ENCODE data around the gene NRIP1.

Gene NRIP1

GRCh38 chr21:15005391-15005790 is 59.4 kb downstream of the NRIP1 start:
- DNase-seq, result peak; percentile 61

GRCh38 chr21:15004721-15005370 is 60.0 kb downstream of the NRIP1 start:
- peak; percentile 51 for DNase-seq

GRCh38 chr21:15003463-15004135 is 61.2 kb downstream of the NRIP1 start:
- peak; percentile 87 for DNase-seq

GRCh38 chr21:15001857-15002606 is 62.8 kb downstream of the NRIP1 start:
- DNase-seq, result peak; percentile 16

GRCh38 chr21:15001113-15001512 is 63.7 kb downstream of the NRIP1 start:
- no peak for DNase-seq

- no peak for DNase-seq
Measured at GRCh38 chr21:15000081-15000480, 64.7 kb downstream of the NRIP1 start.

GRCh38 chr21:14998784-14999183 is 66.0 kb downstream of the NRIP1 start:
- no peak for DNase-seq

- no peak for DNase-seq
Measured at GRCh38 chr21:14998336-14998735, 66.5 kb downstream of the NRIP1 start.

- DNase-seq, result no peak
Measured at GRCh38 chr21:14995695-14996490, 68.9 kb downstream of the NRIP1 start.

- DNase-seq, result no peak
Measured at GRCh38 chr21:14995226-14995625, 69.6 kb downstream of the NRIP1 start.

GRCh38 chr21:14993115-14993514 is 71.7 kb downstream of the NRIP1 start:
- DNase-seq, result no peak

GRCh38 chr21:14991957-14992356 is 72.8 kb downstream of the NRIP1 start:
- no peak for DNase-seq

- peak; percentile 41 for DNase-seq
Measured at GRCh38 chr21:14989359-14989758, 75.4 kb downstream of the NRIP1 start.

- DNase-seq, result no peak
Measured at GRCh38 chr21:14988760-14989159, 76.0 kb downstream of the NRIP1 start.

GRCh38 chr21:14987370-14988170 is 77.2 kb downstream of the NRIP1 start:
- no peak for DNase-seq

- DNase-seq, result no peak
Measured at GRCh38 chr21:14985306-14985705, 79.5 kb downstream of the NRIP1 start.

- no peak for DNase-seq
Measured at GRCh38 chr21:14982336-14982735, 82.5 kb downstream of the NRIP1 start.

GRCh38 chr21:14981246-14981645 is 83.6 kb downstream of the NRIP1 start:
- DNase-seq, result peak; percentile 20

- DNase-seq, result peak; percentile 8
Measured at GRCh38 chr21:14979264-14979663, 85.5 kb downstream of the NRIP1 start.

- peak; percentile 84 for DNase-seq
Measured at GRCh38 chr21:14977814-14978213, 87.0 kb downstream of the NRIP1 start.

- no peak for DNase-seq
Measured at GRCh38 chr21:14975136-14975919, 89.5 kb downstream of the NRIP1 start.
